GM12801 (cell line): ENCODE results near the gene ACKR1.

Experiments used
- TF ChIP-seq, protein P1 (sequence below): IDR thresholded peaks from one replicate; pipeline ENCODE4 v1.5.1; 2011; ENCODE audit warnings: control low read depth; ENCODE audit not compliant: insufficient read length; ENCODE audit errors: extremely low read depth

ACKR1 gene

DNA sequence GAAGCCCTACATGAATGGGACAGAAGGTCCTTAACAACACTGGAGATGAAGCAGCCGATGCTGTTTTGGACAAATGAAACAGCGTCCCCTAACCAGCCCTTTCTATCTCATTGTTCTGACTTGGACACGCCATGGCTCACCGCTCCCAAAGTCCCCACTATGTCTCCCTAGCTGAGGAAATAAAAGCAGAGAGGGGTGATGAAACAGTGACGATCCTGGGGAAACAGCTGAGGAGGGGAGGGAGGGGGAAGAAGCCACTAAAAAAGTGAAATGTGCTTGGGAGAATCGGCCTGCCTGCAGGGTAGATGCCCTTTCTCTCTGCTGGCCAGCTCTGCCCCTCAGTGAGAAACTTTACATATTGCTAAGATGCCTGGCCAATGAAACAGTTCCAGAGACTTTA lies 1.1 kb upstream of the ACKR1 start:
- TF ChIP-seq, protein P1, sequence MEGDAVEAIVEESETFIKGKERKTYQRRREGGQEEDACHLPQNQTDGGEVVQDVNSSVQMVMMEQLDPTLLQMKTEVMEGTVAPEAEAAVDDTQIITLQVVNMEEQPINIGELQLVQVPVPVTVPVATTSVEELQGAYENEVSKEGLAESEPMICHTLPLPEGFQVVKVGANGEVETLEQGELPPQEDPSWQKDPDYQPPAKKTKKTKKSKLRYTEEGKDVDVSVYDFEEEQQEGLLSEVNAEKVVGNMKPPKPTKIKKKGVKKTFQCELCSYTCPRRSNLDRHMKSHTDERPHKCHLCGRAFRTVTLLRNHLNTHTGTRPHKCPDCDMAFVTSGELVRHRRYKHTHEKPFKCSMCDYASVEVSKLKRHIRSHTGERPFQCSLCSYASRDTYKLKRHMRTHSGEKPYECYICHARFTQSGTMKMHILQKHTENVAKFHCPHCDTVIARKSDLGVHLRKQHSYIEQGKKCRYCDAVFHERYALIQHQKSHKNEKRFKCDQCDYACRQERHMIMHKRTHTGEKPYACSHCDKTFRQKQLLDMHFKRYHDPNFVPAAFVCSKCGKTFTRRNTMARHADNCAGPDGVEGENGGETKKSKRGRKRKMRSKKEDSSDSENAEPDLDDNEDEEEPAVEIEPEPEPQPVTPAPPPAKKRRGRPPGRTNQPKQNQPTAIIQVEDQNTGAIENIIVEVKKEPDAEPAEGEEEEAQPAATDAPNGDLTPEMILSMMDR: no peak

DNA sequence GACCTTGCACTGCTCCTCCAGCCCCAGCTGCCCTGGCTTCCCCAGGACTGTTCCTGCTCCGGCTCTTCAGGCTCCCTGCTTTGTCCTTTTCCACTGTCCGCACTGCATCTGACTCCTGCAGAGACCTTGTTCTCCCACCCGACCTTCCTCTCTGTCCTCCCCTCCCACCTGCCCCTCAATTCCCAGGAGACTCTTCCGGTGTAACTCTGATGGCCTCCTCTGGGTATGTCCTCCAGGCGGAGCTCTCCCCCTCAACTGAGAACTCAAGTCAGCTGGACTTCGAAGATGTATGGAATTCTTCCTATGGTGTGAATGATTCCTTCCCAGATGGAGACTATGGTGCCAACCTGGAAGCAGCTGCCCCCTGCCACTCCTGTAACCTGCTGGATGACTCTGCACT lies 550 bp downstream of the ACKR1 start:
- TF ChIP-seq, protein P1: no peak

DNA sequence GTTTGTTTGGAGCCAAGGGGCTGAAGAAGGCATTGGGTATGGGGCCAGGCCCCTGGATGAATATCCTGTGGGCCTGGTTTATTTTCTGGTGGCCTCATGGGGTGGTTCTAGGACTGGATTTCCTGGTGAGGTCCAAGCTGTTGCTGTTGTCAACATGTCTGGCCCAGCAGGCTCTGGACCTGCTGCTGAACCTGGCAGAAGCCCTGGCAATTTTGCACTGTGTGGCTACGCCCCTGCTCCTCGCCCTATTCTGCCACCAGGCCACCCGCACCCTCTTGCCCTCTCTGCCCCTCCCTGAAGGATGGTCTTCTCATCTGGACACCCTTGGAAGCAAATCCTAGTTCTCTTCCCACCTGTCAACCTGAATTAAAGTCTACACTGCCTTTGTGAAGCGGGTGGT lies 1.4 kb downstream of the ACKR1 start:
- TF ChIP-seq, protein P1: no peak

DNA sequence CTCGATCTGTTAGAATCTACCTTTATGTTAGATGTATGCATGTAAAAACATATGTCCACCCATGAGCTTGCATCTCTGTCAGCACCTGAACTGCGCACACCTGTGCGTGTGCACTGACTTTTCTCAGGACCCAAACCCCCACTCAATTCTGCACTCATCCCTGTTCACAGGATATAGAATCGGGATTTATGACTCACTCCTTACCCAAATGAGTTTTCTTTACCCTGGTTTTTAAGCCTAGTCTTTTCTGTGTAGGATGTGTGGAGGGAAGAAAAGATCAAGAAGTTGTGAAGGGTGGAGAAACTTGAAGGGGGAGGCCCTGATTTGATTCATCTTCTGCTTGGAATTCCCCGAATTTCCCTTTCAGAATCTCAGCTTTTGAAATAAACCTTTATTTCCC lies 2.4 kb downstream of the ACKR1 start:
- TF ChIP-seq, protein P1: no peak

DNA sequence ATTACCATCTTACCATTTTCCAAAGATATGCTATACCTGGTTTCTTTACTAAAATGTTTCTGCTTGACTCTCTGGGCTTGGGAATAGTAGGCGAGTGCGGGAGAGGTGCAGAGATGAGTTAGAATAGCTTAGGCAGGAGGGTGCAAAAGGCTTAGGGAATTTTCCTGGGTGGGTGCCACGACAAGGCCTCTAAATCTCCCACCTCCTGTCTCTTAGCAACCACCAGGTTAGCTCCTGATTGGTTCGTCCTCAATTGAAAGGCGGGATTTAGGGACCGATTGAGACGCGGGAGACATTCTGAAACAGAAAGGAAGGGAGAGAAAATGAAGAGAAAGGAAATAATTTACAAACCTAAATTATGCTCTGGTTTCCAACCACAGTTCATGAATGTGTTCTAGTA lies 3.1 kb downstream of the ACKR1 start:
- TF ChIP-seq, protein P1: no peak

DNA sequence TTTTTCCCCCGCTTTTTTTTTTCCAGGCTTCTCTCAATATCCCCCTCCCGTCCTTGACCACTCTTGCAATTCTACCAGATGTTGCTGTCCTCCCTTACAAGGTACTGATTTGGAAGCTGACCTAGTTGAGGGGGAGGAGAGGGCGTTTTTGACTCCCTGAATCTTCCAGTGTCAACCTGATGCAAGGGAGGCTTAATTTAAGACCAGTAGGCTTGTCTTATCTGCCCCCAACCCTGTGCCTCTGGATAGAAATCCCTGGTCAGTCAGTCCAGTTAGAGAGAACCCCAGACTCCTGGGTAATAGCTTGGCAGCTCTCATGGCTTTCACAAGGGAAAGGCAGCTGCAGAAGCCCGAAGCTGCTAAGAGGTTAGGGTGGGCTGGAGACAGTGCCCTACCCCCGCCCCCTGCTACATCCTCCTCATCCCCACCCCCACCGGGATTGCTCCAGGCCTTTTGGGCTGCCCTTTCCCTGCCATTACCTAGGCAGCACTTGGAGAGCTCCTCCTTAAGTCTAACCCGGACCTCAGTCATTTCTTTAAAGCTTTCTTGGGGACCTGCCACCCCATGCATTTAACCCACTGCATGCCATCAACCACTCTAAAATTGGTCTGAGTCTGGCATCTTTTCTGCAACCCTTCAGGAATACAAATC lies 3.6 kb downstream of the ACKR1 start:
- TF ChIP-seq, protein P1: no peak

DNA sequence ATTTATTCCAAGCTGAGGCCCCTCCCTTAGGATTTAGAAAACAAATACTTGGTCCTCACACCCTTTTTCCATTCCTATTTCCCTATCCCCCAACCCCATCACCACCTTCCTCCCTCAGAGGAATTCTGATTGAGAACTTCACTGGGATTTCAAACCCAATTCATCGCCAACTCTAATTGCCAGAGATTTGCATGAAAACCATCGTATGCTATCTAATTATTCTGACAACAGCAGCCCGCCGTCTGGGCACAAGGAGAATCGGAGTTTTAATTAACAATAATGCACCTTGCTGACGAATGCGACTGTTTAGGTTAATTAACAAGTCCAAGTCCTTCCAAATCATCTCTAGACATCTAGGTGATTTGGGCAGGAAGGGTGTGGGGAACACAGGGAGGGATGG lies 4.4 kb downstream of the ACKR1 start:
- TF ChIP-seq, protein P1: no peak
